OCI-LY3 (cell line): Measurements from ENCODE around the gene ARHGAP12.

ENCODE experiments used
- CTCF ChIP-seq: fragments of 200-600, 300-600 bp; sonication (generic); IDR thresholded peaks from 2 replicates; pipeline ENCODE4 v1.5.1; 2014; ENCODE audit warnings: antibody characterized with exemption, low read length, low read depth
- EZH2phosphoT487 ChIP-seq: fragments of 200-600 bp; shearing (Covaris generic); IDR thresholded peaks from 2 replicates; pipeline ENCODE4 v1.6.1; 2018; ENCODE audit warnings: antibody characterized with exemption, mixed run types, low read depth

DNA sequence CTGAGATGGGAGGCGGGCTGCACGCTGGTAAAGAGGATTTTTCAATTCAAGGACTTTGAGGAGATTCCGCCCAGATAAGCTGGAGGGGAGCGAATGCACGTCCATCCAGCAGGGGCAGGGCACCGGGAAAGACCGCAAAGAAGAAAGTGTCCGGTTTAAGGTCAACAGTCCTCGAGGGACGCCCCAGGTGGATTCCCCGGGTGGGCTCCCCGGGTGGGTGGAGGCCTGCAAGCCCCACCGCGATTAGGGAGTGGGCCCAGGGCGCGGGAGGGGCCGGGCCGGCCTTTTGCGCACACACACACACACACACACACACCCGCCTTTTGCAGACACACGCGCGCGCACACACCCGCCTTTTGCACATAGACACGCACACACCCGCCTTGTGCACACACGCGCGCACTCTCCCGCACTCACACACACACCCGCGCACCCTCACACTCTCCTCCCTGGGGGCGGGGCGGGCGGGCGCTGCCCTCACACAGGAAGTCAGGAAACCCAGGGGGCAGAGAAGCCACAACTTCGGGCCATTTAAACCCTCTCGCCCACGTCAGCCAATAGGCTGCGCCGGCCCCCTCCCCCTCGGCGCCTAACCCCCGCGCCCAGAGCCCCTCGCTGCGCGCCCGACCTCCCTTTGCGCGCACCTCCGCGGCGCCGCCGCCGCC, 615 bp downstream of the ARHGAP12 start:
- TF ChIP-seq CTCF = no peak
- no peak for TF ChIP-seq EZH2phosphoT487
